GM18507 (cell line): ENCODE results near the gene ITGB5.
"Not testable (repeated sequence)": the region's sequence is repeated elsewhere in the genome, so short reads cannot be mapped to it uniquely, and the experiment has no call there.

ENCODE experiments used
- DNase-seq: peaks from one replicate; pipeline ENCODE4 v3.0.0; 2011; ENCODE audit warnings: low read depth; ENCODE audit not compliant: insufficient read length; ENCODE audit errors: extremely low spot score
- FAIRE-seq: peaks from 2 replicates; lab custom pipeline; 2011; peaks lifted over from hg19 to GRCh38; lab: Jason Lieb, UNC

Gene ITGB5

GRCh38 chr3:124843047-124843446 is 44.1 kb downstream of the ITGB5 start:
- no peak for FAIRE-seq
- DNase-seq = no peak

GRCh38 chr3:124841517-124841916 is 45.6 kb downstream of the ITGB5 start:
- DNase-seq = no peak
- FAIRE-seq = no peak

- DNase-seq = no peak
- no peak for FAIRE-seq
Measured at GRCh38 chr3:124840331-124840730, 46.8 kb downstream of the ITGB5 start.

- no peak for FAIRE-seq
- no peak for DNase-seq
Measured at GRCh38 chr3:124839896-124840295, 47.3 kb downstream of the ITGB5 start.

- FAIRE-seq (no peak), DNase-seq (no peak)
Measured at GRCh38 chr3:124838963-124839362, 48.2 kb downstream of the ITGB5 start.

GRCh38 chr3:124837730-124838186 is 49.4 kb downstream of the ITGB5 start:
- no peak for FAIRE-seq
- no peak for DNase-seq

- no peak for FAIRE-seq
- DNase-seq = no peak
Measured at GRCh38 chr3:124837065-124837464, 50.1 kb downstream of the ITGB5 start.

- FAIRE-seq (no peak), DNase-seq (no peak)
Measured at GRCh38 chr3:124836448-124836847, 50.7 kb downstream of the ITGB5 start.

GRCh38 chr3:124834723-124835718 is 52.1 kb downstream of the ITGB5 start:
- DNase-seq (peak; percentile 63), FAIRE-seq (peak; percentile 73)

GRCh38 chr3:124833710-124834332 is 53.3 kb downstream of the ITGB5 start:
- FAIRE-seq (no peak), DNase-seq (no peak)

- no peak for DNase-seq
- no peak for FAIRE-seq
Measured at GRCh38 chr3:124832782-124833709, 54.1 kb downstream of the ITGB5 start.

GRCh38 chr3:124831628-124832199 is 55.5 kb downstream of the ITGB5 start:
- FAIRE-seq (no peak), DNase-seq (no peak)

GRCh38 chr3:124829819-124830554 is 57.2 kb downstream of the ITGB5 start:
- FAIRE-seq = no peak
- no peak for DNase-seq

GRCh38 chr3:124829178-124829818 is 57.9 kb downstream of the ITGB5 start:
- DNase-seq = no peak

GRCh38 chr3:124827476-124828206 is 59.5 kb downstream of the ITGB5 start:
- not testable (repeated sequence) for FAIRE-seq, DNase-seq

More at GRCh38 chr3:124829178-124829818, 57.9 kb downstream of the ITGB5 start:
- no peak for FAIRE-seq

GRCh38 chr3:124826703-124827102 is 60.5 kb downstream of the ITGB5 start:
- DNase-seq = no peak
- FAIRE-seq = no peak

- DNase-seq = no peak
- no peak for FAIRE-seq
Measured at GRCh38 chr3:124824286-124824915, 62.8 kb downstream of the ITGB5 start.
